HG02588 (cell line): Measurements from ENCODE around the gene ZG16B.

Experiments
- ATAC-seq: cut with Tn5 transposase; IDR thresholded peaks from one replicate; pipeline ENCODE4 v1.9.1; 2021; ENCODE audit warnings: mild to moderate bottlenecking, moderate library complexity; ENCODE audit not compliant: unreplicated experiment

Gene ZG16B

DNA sequence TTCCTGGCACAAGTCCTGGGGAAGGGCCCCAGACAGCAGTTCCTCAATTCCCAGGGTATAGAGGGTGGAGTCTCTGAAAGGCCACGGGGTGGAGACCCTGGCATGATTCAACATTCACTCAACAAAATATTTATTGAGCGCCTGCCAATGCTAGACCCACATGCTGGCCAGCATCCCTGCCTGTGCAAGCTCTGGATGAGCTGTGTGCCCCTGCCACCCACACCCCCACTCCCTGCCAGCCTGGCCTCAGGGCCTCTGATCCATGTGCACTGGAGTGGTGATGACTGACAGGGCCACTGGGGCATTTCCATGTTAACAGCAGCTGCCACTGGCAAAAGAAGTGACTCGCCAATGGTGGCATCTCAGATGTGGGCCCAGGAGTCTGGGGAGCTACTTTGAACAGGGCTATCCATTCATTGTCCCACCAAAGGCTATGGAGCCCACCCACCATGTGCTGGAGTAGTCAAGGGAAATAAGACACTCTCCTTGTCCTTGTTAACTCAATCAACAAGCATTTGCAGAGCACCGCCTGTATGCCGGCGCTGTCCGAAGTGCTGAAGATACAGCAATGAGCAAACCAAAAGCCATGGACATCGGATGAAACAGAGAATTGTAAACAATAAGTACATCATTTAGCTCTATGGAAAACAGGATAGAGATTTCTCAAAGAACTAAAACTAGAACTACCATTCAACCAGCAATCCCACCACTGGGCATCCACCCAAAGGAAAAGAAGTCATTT, 30.9 kb downstream of the ZG16B start:
- ATAC-seq = no peak

DNA sequence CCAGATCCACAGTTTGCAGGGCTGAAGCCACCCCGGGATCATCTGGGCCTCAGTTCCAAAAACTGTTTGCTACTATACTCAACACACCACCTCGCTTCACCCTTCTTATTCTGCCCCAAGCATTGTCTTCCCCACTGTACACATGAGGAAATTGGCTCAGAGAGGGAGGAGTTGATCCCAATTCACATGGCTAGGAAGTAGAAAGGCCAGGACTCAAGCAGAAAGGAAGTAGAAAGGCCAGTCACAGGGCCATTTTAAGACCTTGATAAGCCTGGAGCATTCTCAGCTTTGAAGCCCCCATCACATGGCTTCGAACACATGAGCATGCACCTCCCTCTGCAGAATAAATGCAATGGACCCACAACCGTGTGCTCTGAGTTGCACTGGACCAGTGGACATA, 35.5 kb downstream of the ZG16B start:
- ATAC-seq = no peak

DNA sequence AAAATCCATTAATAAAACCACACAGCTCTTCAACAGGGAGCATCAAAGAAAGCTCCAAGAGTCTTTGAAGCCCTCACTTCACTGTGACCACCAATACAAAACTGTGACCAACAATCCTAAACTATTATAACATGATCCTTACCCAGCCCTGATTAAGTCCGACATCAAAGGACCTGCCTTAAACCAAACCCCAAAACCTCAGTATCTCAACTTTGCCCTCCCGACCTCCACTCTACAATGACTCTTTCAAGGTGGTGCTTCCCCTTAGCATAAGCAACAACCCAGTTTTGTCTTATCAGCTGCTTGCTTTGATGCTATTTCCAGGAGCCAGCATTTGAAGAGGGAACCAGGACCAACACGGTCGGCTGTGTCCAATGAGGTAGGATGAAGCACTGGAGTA, 36.3 kb downstream of the ZG16B start:
- ATAC-seq = no peak

- ATAC-seq = no peak
These were observed 37.5 kb downstream of the ZG16B start for GRCh38 chr16:2867661-2867986.

DNA sequence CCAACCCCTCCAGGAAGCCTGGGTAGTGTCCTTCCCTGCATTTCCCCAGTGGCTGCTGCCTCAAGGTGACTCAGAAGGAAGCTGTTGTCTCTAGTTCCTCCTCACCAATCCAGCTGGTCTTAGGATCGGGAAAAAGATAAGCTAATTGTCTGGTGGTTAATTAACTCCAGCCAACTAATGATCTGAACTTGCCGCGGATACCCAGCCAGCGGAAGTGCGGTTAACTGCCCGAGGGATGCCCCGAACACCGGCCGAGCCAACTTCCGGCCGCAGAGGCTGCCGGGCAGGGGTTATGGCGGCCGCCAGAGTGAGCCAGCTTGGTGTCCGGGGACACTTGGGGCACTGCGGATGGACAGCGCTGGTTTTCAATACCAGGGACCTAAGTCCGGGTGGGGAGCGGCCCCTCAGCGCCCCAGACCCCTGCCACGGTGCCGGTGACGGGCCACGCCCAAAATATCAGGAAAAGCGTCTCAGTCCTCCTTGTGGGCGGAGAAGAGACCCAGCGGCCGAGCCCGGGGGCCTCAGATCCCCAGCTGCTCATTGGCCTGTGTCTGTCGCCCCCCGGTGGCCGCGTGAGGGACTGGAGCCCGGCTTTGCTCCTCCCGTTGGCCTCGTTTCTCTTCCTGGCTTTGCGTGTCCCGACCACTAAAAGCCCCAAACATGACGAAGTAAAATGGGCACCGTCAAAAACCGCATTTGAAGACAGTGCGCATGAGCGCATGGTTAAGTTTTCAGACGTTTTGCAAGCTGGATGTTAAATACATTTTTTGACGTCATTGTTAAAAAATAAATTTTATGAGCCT, 38.1 kb downstream of the ZG16B start:
- peak; percentile 86 for ATAC-seq

GRCh38 chr16:2871926-2872325, 41.8 kb downstream of the ZG16B start:
- ATAC-seq = no peak

GRCh38 chr16:2874032-2874911, 44.2 kb downstream of the ZG16B start:
- no peak for ATAC-seq

DNA sequence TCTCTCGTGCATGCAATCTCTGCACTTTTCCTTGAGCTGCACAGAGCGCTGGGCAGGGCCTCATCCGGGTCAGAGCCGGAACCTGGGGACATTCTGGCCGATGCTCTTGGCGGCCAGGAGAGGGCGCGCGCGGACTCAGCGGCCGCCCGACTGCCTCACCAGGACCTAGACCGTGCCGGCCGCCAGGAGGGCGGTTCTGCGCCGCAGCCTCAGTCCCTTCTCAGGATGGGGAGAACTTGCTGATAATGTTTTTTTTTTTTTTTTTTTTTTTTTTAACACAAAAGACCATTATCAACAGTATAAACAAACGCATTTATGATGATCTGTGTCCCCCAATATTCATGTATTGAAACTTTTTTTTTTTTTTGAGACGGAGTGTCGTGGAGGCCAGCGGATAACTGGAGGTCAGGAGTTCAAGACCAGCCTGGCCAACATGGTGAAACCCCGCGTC, 44.8 kb downstream of the ZG16B start:
- peak; percentile 72 for ATAC-seq

- no peak for ATAC-seq
These were observed 49.9 kb downstream of the ZG16B start for GRCh38 chr16:2879854-2880508.
